DND-41 (cell line): ENCODE measurements around the gene LMF2.

Source experiments
- ATAC-seq: fragments of 200-7000 bp; cut with Tn5 transposase; 3 replicates; pipeline ENCODE4 v1.9.1; 2021; ENCODE audit warnings: low read depth; ENCODE audit not compliant: insufficient read depth
- DNase-seq: peaks from one replicate; pipeline ENCODE4 v3.0.0-alpha.2; 2020
- H2AFZ ChIP-seq: 2 replicates; pipeline ENCODE4 v1.6.0; 2012; ENCODE audit warnings: low read depth, low read length
- H3K27ac ChIP-seq: 2 replicates; pipeline ENCODE4 v1.5.1; 2012; ENCODE audit warnings: low read length, inconsistent platforms
- H3K27me3 ChIP-seq: fragments of 200-600 bp; sonication (generic); 2 replicates; pipeline ENCODE4 v1.6.0; 2012; ENCODE audit warnings: low read length, mild to moderate bottlenecking, inconsistent platforms; ENCODE audit not compliant: insufficient read depth, poor library complexity
- H3K36me3 ChIP-seq: 2 replicates; pipeline ENCODE4 v1.5.1; 2012; ENCODE audit warnings: low read length, inconsistent platforms; ENCODE audit not compliant: insufficient read depth
- H3K4me1 ChIP-seq: 2 replicates; pipeline ENCODE4 v1.5.1; 2012; ENCODE audit warnings: mild to moderate bottlenecking, low read length; ENCODE audit not compliant: insufficient read depth
- H3K4me2 ChIP-seq: 2 replicates; pipeline ENCODE4 v1.6.0; 2012; ENCODE audit warnings: mild to moderate bottlenecking, moderate library complexity, low read length, inconsistent platforms; ENCODE audit not compliant: insufficient read depth
- H3K4me3 ChIP-seq, 2 experiments: fragments of 200-600 bp in 1 of 2; shearing (Covaris generic) in 1 of 2; 2 replicates each; pipeline ENCODE4 v1.5.1; 2012 to 2016; ENCODE audit warnings: inconsistent platforms in 2 of 2, low read length in 2 of 2, mild to moderate bottlenecking in 2 of 2, low read depth in 1 of 2, moderate library complexity in 1 of 2
- H3K79me2 ChIP-seq: 2 replicates; pipeline ENCODE4 v1.6.0; 2012; ENCODE audit warnings: low read length, inconsistent platforms; ENCODE audit not compliant: insufficient read depth
- H3K9ac ChIP-seq: 2 replicates; pipeline ENCODE4 v1.6.0; 2012; ENCODE audit warnings: low read depth, mild to moderate bottlenecking, inconsistent platforms, low read length, moderate library complexity
- H3K9me3 ChIP-seq: 2 replicates; pipeline ENCODE4 v1.5.1; 2012; ENCODE audit warnings: low read length, moderate library complexity, mild to moderate bottlenecking, inconsistent platforms; ENCODE audit not compliant: insufficient read depth, severe bottlenecking
- H4K20me1 ChIP-seq: 2 replicates; pipeline ENCODE4 v1.6.0; 2012; ENCODE audit warnings: low read length; ENCODE audit not compliant: insufficient read depth
- CTCF ChIP-seq: IDR thresholded peaks from 2 replicates; pipeline ENCODE4 v1.5.1; 2012; ENCODE audit warnings: borderline replicate concordance, low read length, moderate library complexity, mild to moderate bottlenecking; ENCODE audit not compliant: poor library complexity, severe bottlenecking; ENCODE audit errors: extremely low read depth
- EZH2 ChIP-seq: IDR thresholded peaks from 3 replicates; pipeline ENCODE4 v1.6.1; 2012; ENCODE audit warnings: borderline replicate concordance, low read depth, mild to moderate bottlenecking, moderate library complexity, low read length, inconsistent platforms; ENCODE audit not compliant: severe bottlenecking

The LMF2 gene

GRCh38 chr22:50507991-50508884 lies 736 bp upstream of the LMF2 start, which contains the start of gene NCAPH2:
Gene NCAPH2, plus strand, starts transcription at chr22:50508224. Its CDS starts 114 bp downstream, at chr22:50508338.
- H3K36me3 ChIP-seq: peaks cover 49% of the 10 kb centered on the region
- peak within 1 kb of the TSS; percentile 97 for H3K27ac ChIP-seq
- TF ChIP-seq EZH2 (no peak), CTCF (peak; percentile 9)
- peaks cover 79% of the 10 kb centered on the region for H3K79me2 ChIP-seq
- H4K20me1 ChIP-seq: peaks cover 35% of the 10 kb centered on the region
- peak within 1 kb of the TSS; percentile 87 for H3K9ac ChIP-seq
- H2AFZ ChIP-seq: peak within 1 kb of the TSS; percentile 98
- peak within 1 kb of the TSS; percentile 99 for H3K4me2 ChIP-seq
- ATAC-seq: peak; percentile 71
- H3K27me3 ChIP-seq: no peaks in the 10 kb centered on the region
- peak; percentile 98 for DNase-seq
- no peaks in the 10 kb centered on the region for H3K9me3 ChIP-seq
- H3K4me1 ChIP-seq: peaks cover 56% of the 10 kb centered on the region
- H3K4me3 ChIP-seq: peak within 1 kb of the TSS; percentile 93 to 98

- TF ChIP-seq EZH2 (no peak), CTCF (no peak)
- peaks cover 65% of the 10 kb centered on the region for H3K79me2 ChIP-seq
- peak; percentile 3; the same call in 2 of the 3 replicates for ATAC-seq
Observed at GRCh38 chr22:50506611-50507420, 686 bp downstream of the LMF2 start.

GRCh38 chr22:50505776-50506610 lies 1.5 kb downstream of the LMF2 start:
- peaks cover 60% of the 10 kb centered on the region for H3K79me2 ChIP-seq
- peaks cover 24% of the 10 kb centered on the region for H4K20me1 ChIP-seq
- TF ChIP-seq EZH2 (no peak), CTCF (no peak)
- peak overlapping the region; percentile 93 to 98; a peak in 3 of 4 replicates for H3K4me3 ChIP-seq
- H3K9me3 ChIP-seq: no peaks in the 10 kb centered on the region
- H3K4me1 ChIP-seq: peaks cover 46% of the 10 kb centered on the region
- peak overlapping the region; percentile 97 for H3K27ac ChIP-seq
- H3K36me3 ChIP-seq: peaks cover 48% of the 10 kb centered on the region
- peak; percentile 30 for DNase-seq
- H3K9ac ChIP-seq: peak overlapping the region; percentile 87
- peak overlapping the region; percentile 99 for H3K4me2 ChIP-seq
- no peak for ATAC-seq
- H3K27me3 ChIP-seq: no peaks in the 10 kb centered on the region
- H2AFZ ChIP-seq: no peak overlapping the region

More at GRCh38 chr22:50506611-50507420, 686 bp downstream of the LMF2 start:
- Histone ChIP-seq H4K20me1 (peaks cover 24% of the 10 kb centered on the region), H3K4me1 (peaks cover 46% of the 10 kb centered on the region), H3K27ac (peak overlapping the region; percentile 97), H3K9ac (peak overlapping the region; percentile 87), H2AFZ (peak overlapping the region; percentile 98), H3K27me3 (no peaks in the 10 kb centered on the region), H3K4me2 (peak overlapping the region; percentile 99), H3K9me3 (no peaks in the 10 kb centered on the region), H3K36me3 (peaks cover 48% of the 10 kb centered on the region), H3K4me3 (peak overlapping the region; percentile 93 to 98)
- DNase-seq: peak; percentile 29
